MM.1S (cell line): Measurements from ENCODE around the gene SMYD5.

Source experiments
- DNase-seq: peaks from one replicate; pipeline ENCODE4 v3.0.0-alpha.2; 2015
- H2AFZ ChIP-seq: fragments of 300-600 bp; sonication (generic); 2 replicates; pipeline ENCODE4 v1.6.0; 2016; ENCODE audit warnings: antibody characterized with exemption, low read length
- H3F3A ChIP-seq: fragments of 300-600 bp; sonication (generic); 2 replicates; pipeline ENCODE4 v1.6.1; 2016; ENCODE audit warnings: mild to moderate bottlenecking, antibody characterized with exemption, low read length, moderate library complexity, mixed read lengths; ENCODE audit not compliant: insufficient read depth
- H3K27ac ChIP-seq: fragments of 300-600 bp; sonication (generic); 2 replicates; pipeline ENCODE4 v1.5.1; 2016; ENCODE audit warnings: mild to moderate bottlenecking, low read length
- H3K27me3 ChIP-seq: fragments of 300-600 bp; sonication (generic); replicated peaks from 2 replicates; pipeline ENCODE4 v1.6.0; 2016; ENCODE audit warnings: low read length; ENCODE audit not compliant: insufficient read depth
- H3K36me3 ChIP-seq: fragments of 300-600 bp; sonication (generic); replicated peaks from 2 replicates; pipeline ENCODE4 v1.6.1; 2016; ENCODE audit warnings: mild to moderate bottlenecking, low read length, mixed read lengths; ENCODE audit not compliant: insufficient read depth
- H3K4me1 ChIP-seq: fragments of 300-600 bp; sonication (generic); 2 replicates; pipeline ENCODE4 v1.6.1; 2016; ENCODE audit warnings: low read length, mixed read lengths
- H3K4me2 ChIP-seq: fragments of 300-600 bp; sonication (generic); 2 replicates; pipeline ENCODE4 v1.6.0; 2016; ENCODE audit warnings: low read depth, low read length
- H3K4me3 ChIP-seq: fragments of 300-600 bp; sonication (generic); 2 replicates; pipeline ENCODE4 v1.5.1; 2016; ENCODE audit warnings: low read length, mixed read lengths
- H3K79me2 ChIP-seq: fragments of 300-600 bp; sonication (generic); 2 replicates; pipeline ENCODE4 v1.6.1; 2016; ENCODE audit warnings: mixed run types, low read length, mixed read lengths
- H3K9ac ChIP-seq: fragments of 300-600 bp; sonication (generic); 2 replicates; pipeline ENCODE4 v1.6.1; 2016; ENCODE audit warnings: low read length, mixed read lengths
- H3K9me2 ChIP-seq: fragments of 300-600 bp; sonication (generic); replicated peaks from 2 replicates; pipeline ENCODE4 v1.6.1; 2016; ENCODE audit warnings: mild to moderate bottlenecking, low read length, mixed read lengths; ENCODE audit not compliant: insufficient read depth
- H3K9me3 ChIP-seq: fragments of 300-600 bp; sonication (generic); replicated peaks from 2 replicates; pipeline ENCODE4 v1.6.1; 2016; ENCODE audit warnings: mild to moderate bottlenecking, low read length, mixed read lengths; ENCODE audit not compliant: insufficient read depth
- H4K20me1 ChIP-seq: fragments of 300-600 bp; sonication (generic); 2 replicates; pipeline ENCODE4 v1.6.1; 2016; ENCODE audit warnings: mild to moderate bottlenecking, low read length, moderate library complexity, mixed read lengths; ENCODE audit not compliant: insufficient read depth
- CTCF ChIP-seq: fragments of 300-600 bp; sonication (generic); IDR thresholded peaks from 2 replicates; pipeline ENCODE4 v1.5.1; 2016; ENCODE audit warnings: antibody characterized with exemption, low read length, mixed read lengths
- EZH2 ChIP-seq: fragments of 300-600 bp; sonication (generic); optimal IDR thresholded peaks from 2 replicates; pipeline ENCODE3; 2017; ENCODE audit warnings: low read depth, mild to moderate bottlenecking, antibody characterized with exemption, low read length, mixed read lengths
- EZH2phosphoT487 ChIP-seq: fragments of 300-600 bp; sonication (generic); IDR thresholded peaks from 2 replicates; pipeline ENCODE4 v1.6.1; 2018; ENCODE audit warnings: antibody characterized with exemption, low read length

Gene SMYD5

GRCh38 chr2:73253901-73254300, 39.9 kb downstream of the SMYD5 start:
- H3K4me1 ChIP-seq, result no peaks in the 10 kb centered on the region
- H2AFZ ChIP-seq, result no peak overlapping the region
- no peak overlapping the region for H3K9ac ChIP-seq
- peaks cover 11% of the 10 kb centered on the region for H3K36me3 ChIP-seq
- H4K20me1 ChIP-seq, result no peaks in the 10 kb centered on the region
- H3K9me3 ChIP-seq, result no peaks in the 10 kb centered on the region
- TF ChIP-seq CTCF, result no peak
- TF ChIP-seq EZH2phosphoT487, result no peak
- no peak for TF ChIP-seq EZH2
- no peaks in the 10 kb centered on the region for H3K27me3 ChIP-seq
- H3K4me2 ChIP-seq, result no peak overlapping the region
- DNase-seq, result no peak
- no peaks in the 10 kb centered on the region; the same call in 1 of the 2 replicates for H3F3A ChIP-seq
- no peaks in the 10 kb centered on the region for H3K9me2 ChIP-seq
- no peaks in the 10 kb centered on the region for H3K79me2 ChIP-seq
- H3K4me3 ChIP-seq, result no peak overlapping the region
- H3K27ac ChIP-seq, result no peak overlapping the region

GRCh38 chr2:73254343-73255006, 40.4 kb downstream of the SMYD5 start:
- no peak for DNase-seq
- TF ChIP-seq EZH2 (no peak), EZH2phosphoT487 (no peak), CTCF (no peak)
- H3K4me3 ChIP-seq, result no peak overlapping the region
- H2AFZ ChIP-seq, result no peak overlapping the region
- no peaks in the 10 kb centered on the region; the same call in 1 of the 2 replicates for H3F3A ChIP-seq
- H4K20me1 ChIP-seq, result no peaks in the 10 kb centered on the region
- H3K9ac ChIP-seq, result no peak overlapping the region
- H3K4me2 ChIP-seq, result no peak overlapping the region
- no peaks in the 10 kb centered on the region for H3K27me3 ChIP-seq
- peaks cover 5% of the 10 kb centered on the region; the same call in 1 of the 2 replicates for H3K36me3 ChIP-seq
- no peaks in the 10 kb centered on the region for H3K9me3 ChIP-seq
- no peaks in the 10 kb centered on the region for H3K4me1 ChIP-seq
- H3K27ac ChIP-seq, result no peak overlapping the region
- no peaks in the 10 kb centered on the region for H3K79me2 ChIP-seq
- H3K9me2 ChIP-seq, result no peaks in the 10 kb centered on the region

- Histone ChIP-seq H3K9ac (no peak overlapping the region), H3K36me3 (no peaks in the 10 kb centered on the region; the same call in 1 of the 2 replicates), H4K20me1 (no peaks in the 10 kb centered on the region), H2AFZ (no peak overlapping the region), H3K4me1 (no peaks in the 10 kb centered on the region), H3K79me2 (no peaks in the 10 kb centered on the region), H3K4me3 (no peak overlapping the region), H3F3A (no peaks in the 10 kb centered on the region; the same call in 1 of the 2 replicates), H3K9me2 (no peaks in the 10 kb centered on the region), H3K27ac (no peak overlapping the region), H3K4me2 (no peak overlapping the region), H3K9me3 (no peaks in the 10 kb centered on the region), H3K27me3 (no peaks in the 10 kb centered on the region)
- DNase-seq, result no peak
- TF ChIP-seq EZH2 (no peak), CTCF (no peak), EZH2phosphoT487 (no peak)
These were observed 41.1 kb downstream of the SMYD5 start for GRCh38 chr2:73255007-73255644.
